Colonic mucosa (tissue), 4 donors: ENCODE results near the gene MUC5AC. TPM values are rescaled to one million over a fixed set of nuclear protein-coding genes. Genes with fewer than 3 reads are reported as not detected.

ENCODE experiments used
- DNase-seq: peaks from one replicate; pipeline ENCODE4 v3.0.0-alpha.2; 2020
- H3K27ac ChIP-seq: fragments of 200-600 bp; one replicate; pipeline ENCODE4 v1.8.0; 2021
- H3K27me3 ChIP-seq: fragments of 200-600 bp; one replicate; pipeline ENCODE4 v1.8.0; 2021
- H3K36me3 ChIP-seq: fragments of 200-600 bp; one replicate; pipeline ENCODE4 v1.8.0; 2021
- H3K4me1 ChIP-seq: fragments of 200-600 bp; one replicate; pipeline ENCODE4 v1.8.0; 2021; ENCODE audit warnings: mild to moderate bottlenecking
- H3K4me3 ChIP-seq: fragments of 200-600 bp; one replicate; pipeline ENCODE4 v1.8.0; 2021
- H3K9ac ChIP-seq, 2 donors: one replicate each; pipeline ENCODE4 v1.7.0; 2013; ENCODE audit warnings: control low read depth in 2 of 2, low read depth in 2 of 2, low read length in 2 of 2
- H3K9me3 ChIP-seq: fragments of 200-600 bp; one replicate; pipeline ENCODE4 v1.8.0; 2021
- CTCF ChIP-seq: fragments of 200-600 bp; IDR thresholded peaks from one replicate; pipeline ENCODE4 v1.8.0; 2022; ENCODE audit warnings: antibody characterized with exemption, mild to moderate bottlenecking
- intact Hi-C: fragments of 100-400 bp; cut with DNase I; formaldehyde crosslinking; loops from one replicate; pipeline ENCODE4 v1.14.1; 2022
- total RNA-seq, 2 donors: library from RNA; stranded (reverse); fragmentation: NEBNext Ultra II Directional in 1 of 2; extraction: Animal tissue kit (Norgen Biotek cat#: 25700) in 1 of 2; gene quantifications; one replicate each; pipeline ENCODE4 v1.2.1, GENCODE V29; 2021
- donor health status: healthy.
- donor health status: DM: no; HTN: no; CAD: no.
- donor health status: DM: no; HTN: no; CAD: no.

The MUC5AC gene
- total RNA-seq, 2 donors from 2014 or later: 0.03 to 0.20 TPM

- H3K27ac ChIP-seq: no peak overlapping the region
- no peak overlapping the region for H3K9ac ChIP-seq
- H3K36me3 ChIP-seq: no peaks in the 10 kb centered on the region
- peak; percentile 23 for DNase-seq
- H3K27me3 ChIP-seq: no peaks in the 10 kb centered on the region
- intact Hi-C loops: no loop called here
- no peak for TF ChIP-seq CTCF
- H3K4me1 ChIP-seq: peaks cover 11% of the 10 kb centered on the region
- H3K4me3 ChIP-seq: no peak overlapping the region
- no peaks in the 10 kb centered on the region for H3K9me3 ChIP-seq
Measured at GRCh38 chr11:1228921-1229451, 71.2 kb downstream of the MUC5AC start.

- H3K27ac ChIP-seq: no peak overlapping the region
- H3K4me3 ChIP-seq: no peak overlapping the region
- TF ChIP-seq CTCF: no peak
- intact Hi-C loops: no loop called here
- DNase-seq: peak; percentile 64
- no peaks in the 10 kb centered on the region for H3K27me3 ChIP-seq
- H3K4me1 ChIP-seq: peaks cover 11% of the 10 kb centered on the region
- H3K9ac ChIP-seq: peak overlapping the region in 1 of 2 donors; percentile 24
- no peaks in the 10 kb centered on the region for H3K36me3 ChIP-seq
- H3K9me3 ChIP-seq: no peaks in the 10 kb centered on the region
Measured at GRCh38 chr11:1229471-1230120, 71.8 kb downstream of the MUC5AC start.

- Histone ChIP-seq H3K9me3 (no peaks in the 10 kb centered on the region), H3K27me3 (no peaks in the 10 kb centered on the region), H3K36me3 (no peaks in the 10 kb centered on the region), H3K9ac (peak overlapping the region in 1 of 2 donors; percentile 24), H3K4me3 (no peak overlapping the region), H3K27ac (no peak overlapping the region), H3K4me1 (peaks cover 11% of the 10 kb centered on the region)
- no peak for DNase-seq
- intact Hi-C loops: no loop called here
- TF ChIP-seq CTCF: no peak
Measured at GRCh38 chr11:1230121-1230455, 72.3 kb downstream of the MUC5AC start.

- H3K27ac ChIP-seq: no peak overlapping the region
- no peaks in the 10 kb centered on the region for H3K36me3 ChIP-seq
- no peak for TF ChIP-seq CTCF
- H3K9me3 ChIP-seq: no peaks in the 10 kb centered on the region
- H3K27me3 ChIP-seq: no peaks in the 10 kb centered on the region
- peak; percentile 19 for DNase-seq
- intact Hi-C loops: no loop called here
- H3K4me3 ChIP-seq: no peak overlapping the region
- peaks cover 11% of the 10 kb centered on the region for H3K4me1 ChIP-seq
- H3K9ac ChIP-seq: no peak overlapping the region
Measured at GRCh38 chr11:1230456-1231395, 73.0 kb downstream of the MUC5AC start.

GRCh38 chr11:1231396-1232020 lies 73.8 kb downstream of the MUC5AC start:
- peak; percentile 47 for DNase-seq
- Histone ChIP-seq H3K4me3 (no peak overlapping the region), H3K4me1 (peaks cover 13% of the 10 kb centered on the region), H3K27me3 (no peaks in the 10 kb centered on the region), H3K36me3 (no peaks in the 10 kb centered on the region), H3K27ac (no peak overlapping the region), H3K9me3 (no peaks in the 10 kb centered on the region), H3K9ac (no peak overlapping the region)
- intact Hi-C loops: no loop called here
- no peak for TF ChIP-seq CTCF
